ENCODE data around the gene CCDC71L. TPM values are rescaled to one million over a fixed set of nuclear protein-coding genes. Genes with fewer than 3 reads are reported as not detected.

CCDC71L gene
- polyA plus RNA-seq, 1 experiment: 16.9 TPM

GRCh38 chr7:106616708-106617051 is 44.3 kb downstream of the CCDC71L start:
- Histone ChIP-seq H3K27me3 (ENCODE audit: control insufficient read depth, insufficient read depth, low read length) (no peaks in the 10 kb centered on the region), H3K27ac (ENCODE audit: low read depth, low read length) (no peak overlapping the region), H3K4me3 (ENCODE audit: low read depth, low read length) (no peak overlapping the region), H3K9me3 (ENCODE audit: control insufficient read depth, insufficient read depth, low read length) (peaks cover 3% of the 10 kb centered on the region; the same call in 1 of the 2 replicates)
- CTCF ChIA-PET: no interaction called here
- POLR2A ChIA-PET: no interaction called here
- TF ChIP-seq CTCF (IDR thresholded peaks at IDR 0.05; ENCODE audit: low read depth, low read length): no peak
- no peak for DNase-seq (ENCODE audit: low read depth, low spot score)

GRCh38 chr7:106615808-106616707 is 44.9 kb downstream of the CCDC71L start:
- Histone ChIP-seq H3K27me3 (ENCODE audit: control insufficient read depth, insufficient read depth, low read length) (no peaks in the 10 kb centered on the region), H3K4me3 (ENCODE audit: low read depth, low read length) (no peak overlapping the region), H3K27ac (ENCODE audit: low read depth, low read length) (no peak overlapping the region), H3K9me3 (ENCODE audit: control insufficient read depth, insufficient read depth, low read length) (peaks cover 3% of the 10 kb centered on the region; the same call in 1 of the 2 replicates)
- ChIA-PET CTCF (no interaction called here), POLR2A (no interaction called here)
- no peak for TF ChIP-seq CTCF (IDR thresholded peaks at IDR 0.05; ENCODE audit: low read depth, low read length)
- no peak for DNase-seq (ENCODE audit: low read depth, low spot score)

GRCh38 chr7:106614751-106615150 is 46.2 kb downstream of the CCDC71L start:
- Histone ChIP-seq H3K27ac (ENCODE audit: low read depth, low read length) (no peak overlapping the region), H3K27me3 (ENCODE audit: control insufficient read depth, insufficient read depth, low read length) (no peaks in the 10 kb centered on the region), H3K9me3 (ENCODE audit: control insufficient read depth, insufficient read depth, low read length) (peaks cover 3% of the 10 kb centered on the region; the same call in 1 of the 2 replicates), H3K4me3 (ENCODE audit: low read depth, low read length) (no peak overlapping the region)
- ChIA-PET CTCF (no interaction called here), POLR2A (no interaction called here)
- TF ChIP-seq CTCF (IDR thresholded peaks at IDR 0.05; ENCODE audit: low read depth, low read length): no peak
- no peak for DNase-seq (ENCODE audit: low read depth, low spot score)

GRCh38 chr7:106613848-106614560 is 47.0 kb downstream of the CCDC71L start:
- CTCF ChIA-PET: no interaction called here
- no peak overlapping the region for H3K27ac ChIP-seq (ENCODE audit: low read depth, low read length)
- POLR2A ChIA-PET: no interaction called here
- H3K4me3 ChIP-seq (ENCODE audit: low read depth, low read length): no peak overlapping the region
- DNase-seq (ENCODE audit: low read depth, low spot score): no peak
- H3K27me3 ChIP-seq (ENCODE audit: control insufficient read depth, insufficient read depth, low read length): no peaks in the 10 kb centered on the region
- peaks cover 3% of the 10 kb centered on the region; the same call in 1 of the 2 replicates for H3K9me3 ChIP-seq (ENCODE audit: control insufficient read depth, insufficient read depth, low read length)
- TF ChIP-seq CTCF (IDR thresholded peaks at IDR 0.05; ENCODE audit: low read depth, low read length): no peak

GRCh38 chr7:106613279-106613678 is 47.7 kb downstream of the CCDC71L start:
- ChIA-PET POLR2A (no interaction called here), CTCF (no interaction called here)
- H3K27me3 ChIP-seq (ENCODE audit: control insufficient read depth, insufficient read depth, low read length): no peaks in the 10 kb centered on the region
- TF ChIP-seq CTCF (IDR thresholded peaks at IDR 0.05; ENCODE audit: low read depth, low read length): no peak
- no peak for DNase-seq (ENCODE audit: low read depth, low spot score)
- H3K9me3 ChIP-seq (ENCODE audit: control insufficient read depth, insufficient read depth, low read length): peaks cover 3% of the 10 kb centered on the region; the same call in 1 of the 2 replicates
- H3K4me3 ChIP-seq (ENCODE audit: low read depth, low read length): no peak overlapping the region
- H3K27ac ChIP-seq (ENCODE audit: low read depth, low read length): no peak overlapping the region

Data from AG04450 (cell line).